Activated T-cell treated with anti-CD3 and anti-CD28 coated beads, Interleukin-2, amount 50 U/mL, for 72 hours (primary cell): ENCODE results near the gene OGFR. TPM values are rescaled to one million over a fixed set of nuclear protein-coding genes. Genes with fewer than 3 reads are reported as not detected.

Experiments
- ATAC-seq, 2 donors: fragments of 150-1000 bp; cut with Tn5 transposase; replicated peaks in 1 of 2; 2 replicates each; pipeline ENCODE4 v1.10.0; 2021; ENCODE audit warnings: moderate library complexity in 2 of 2, mild to moderate bottlenecking in 1 of 2
- DNase-seq, 2 donors: peaks; one replicate each; pipeline ENCODE4 v3.0.0; 2021 to 2022; ENCODE audit warnings: mixed read lengths in 1 of 2
- H3K27ac Mint-ChIP-seq: one replicate; pipeline ENCODE4 v1.8.0; 2022; ENCODE audit warnings: mild to moderate bottlenecking, moderate library complexity, mixed read lengths
- H3K27me3 Mint-ChIP-seq: one replicate; pipeline ENCODE4 v1.8.0; 2022; ENCODE audit warnings: low read depth, mixed read lengths
- H3K36me3 Mint-ChIP-seq, 2 donors: one replicate each; pipeline ENCODE4 v1.8.0; 2022; ENCODE audit warnings: mixed read lengths in 2 of 2, mild to moderate bottlenecking in 1 of 2; ENCODE audit not compliant: insufficient read depth in 2 of 2
- H3K4me1 Mint-ChIP-seq: one replicate; pipeline ENCODE4 v1.8.0; 2022; ENCODE audit warnings: low read depth, mixed read lengths
- H3K4me3 Mint-ChIP-seq, 2 donors: one replicate each; pipeline ENCODE4 v1.8.0; 2022; ENCODE audit warnings: mild to moderate bottlenecking in 2 of 2, mixed read lengths in 2 of 2, moderate library complexity in 2 of 2
- H3K9me3 Mint-ChIP-seq, 2 donors: one replicate each; pipeline ENCODE4 v1.8.0; 2022; ENCODE audit warnings: mixed read lengths in 2 of 2
- total RNA-seq, 2 donors: library from RNA; stranded (reverse); gene quantifications; one replicate each; pipeline ENCODE4 v1.2.3, GENCODE V29; 2022

OGFR gene
- total RNA-seq, 2 donors from 2014 or later: 42.9 to 44.9 TPM

DNA sequence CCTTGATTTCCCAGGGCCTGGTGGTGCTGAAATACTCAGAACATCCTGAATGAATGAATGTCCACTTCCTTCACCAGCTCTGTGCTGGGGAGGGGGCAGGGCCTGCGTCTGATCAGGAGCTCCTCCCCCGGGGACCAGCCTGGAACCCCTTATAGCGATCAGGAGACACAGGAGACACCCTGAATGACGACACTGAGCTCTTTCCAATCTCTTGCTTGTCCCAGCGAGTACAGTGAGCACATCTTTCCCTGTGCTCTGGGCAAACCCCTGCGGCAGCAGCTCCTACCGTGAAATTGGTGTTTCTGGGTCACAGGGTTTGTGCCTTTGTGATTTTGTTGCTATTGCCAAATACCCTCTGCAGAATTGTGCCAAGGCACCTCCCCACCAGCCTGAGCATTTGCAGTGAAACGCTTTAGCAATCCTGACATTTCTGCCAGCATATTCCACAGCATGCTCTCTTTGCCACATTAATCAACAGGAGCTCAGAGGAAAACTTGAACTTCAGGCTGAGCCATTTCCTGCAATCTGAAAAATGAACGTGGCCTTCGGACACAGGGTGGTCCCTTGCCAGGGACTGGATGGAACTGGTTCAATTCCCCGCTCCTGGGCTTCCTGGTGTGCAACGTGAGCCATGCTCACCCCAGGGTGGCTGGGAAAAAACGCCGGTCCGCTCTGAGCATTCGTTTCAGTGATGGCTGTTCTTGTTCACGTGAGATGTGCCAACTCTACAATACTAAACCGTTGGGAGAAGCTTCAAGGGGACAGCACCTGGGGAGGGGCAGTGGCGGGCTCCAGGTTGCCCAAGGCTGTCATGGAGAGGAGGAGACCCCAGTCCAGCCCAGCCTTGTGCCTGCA is 31.4 kb upstream of the OGFR start:
- DNase-seq: no peak
- Mint-ChIP-seq H3K36me3 (no peaks in the 10 kb centered on the region), H3K27me3 (no peaks in the 10 kb centered on the region), H3K9me3 (peaks cover 0 to 3% of the 10 kb centered on the region in 2 donors), H3K27ac (no peak overlapping the region), H3K4me1 (peaks cover 43% of the 10 kb centered on the region), H3K4me3 (no peak overlapping the region)
- ATAC-seq: no peak

DNA sequence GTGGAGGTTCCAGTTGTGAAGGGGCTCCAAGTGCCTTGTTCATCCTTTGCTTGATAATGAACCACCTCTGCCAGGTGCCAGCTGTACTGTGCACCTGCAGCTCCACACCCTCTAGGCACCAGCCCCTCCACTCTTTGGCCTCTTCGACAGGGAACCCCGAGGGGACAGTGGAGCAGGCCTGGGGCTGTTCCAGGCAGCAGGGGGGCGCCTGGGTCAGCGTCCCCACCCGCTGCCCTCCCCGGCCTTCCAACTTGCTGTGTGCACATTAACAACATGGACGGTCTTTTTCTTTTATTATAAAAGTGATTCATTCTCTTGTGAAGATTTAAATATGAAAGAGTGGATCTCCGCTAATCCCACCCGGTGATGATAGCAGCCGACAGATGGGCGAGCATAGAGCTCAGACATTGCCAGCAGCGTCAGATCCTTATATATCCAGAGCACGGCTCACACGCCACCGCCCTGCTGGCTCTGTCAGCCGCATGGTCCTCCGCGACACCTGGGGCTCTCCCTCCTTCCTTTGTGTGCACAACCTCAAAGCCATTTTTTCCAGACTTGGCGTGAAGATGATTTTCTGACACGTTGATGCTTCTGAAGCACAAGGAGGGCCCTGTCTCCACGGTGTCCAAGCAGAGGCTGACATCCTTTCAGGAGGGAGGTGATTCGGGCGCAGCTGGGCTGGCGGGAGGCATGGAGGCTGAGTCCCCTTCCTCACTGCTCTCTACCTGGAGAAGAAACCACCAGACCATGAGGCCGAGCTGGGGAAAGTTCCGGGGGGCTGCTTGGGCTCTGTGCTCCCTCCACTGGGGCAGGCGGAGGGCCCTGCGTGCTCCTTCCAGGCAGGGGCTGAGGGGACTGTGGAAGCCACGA is 30.6 kb upstream of the OGFR start:
- no peaks in the 10 kb centered on the region for H3K36me3 Mint-ChIP-seq
- no peak for ATAC-seq
- H3K4me1 Mint-ChIP-seq: peaks cover 43% of the 10 kb centered on the region
- DNase-seq: no peak
- peaks cover 0 to 3% of the 10 kb centered on the region in 2 donors for H3K9me3 Mint-ChIP-seq
- no peak overlapping the region for H3K27ac Mint-ChIP-seq
- H3K27me3 Mint-ChIP-seq: no peaks in the 10 kb centered on the region
- no peak overlapping the region for H3K4me3 Mint-ChIP-seq

DNA sequence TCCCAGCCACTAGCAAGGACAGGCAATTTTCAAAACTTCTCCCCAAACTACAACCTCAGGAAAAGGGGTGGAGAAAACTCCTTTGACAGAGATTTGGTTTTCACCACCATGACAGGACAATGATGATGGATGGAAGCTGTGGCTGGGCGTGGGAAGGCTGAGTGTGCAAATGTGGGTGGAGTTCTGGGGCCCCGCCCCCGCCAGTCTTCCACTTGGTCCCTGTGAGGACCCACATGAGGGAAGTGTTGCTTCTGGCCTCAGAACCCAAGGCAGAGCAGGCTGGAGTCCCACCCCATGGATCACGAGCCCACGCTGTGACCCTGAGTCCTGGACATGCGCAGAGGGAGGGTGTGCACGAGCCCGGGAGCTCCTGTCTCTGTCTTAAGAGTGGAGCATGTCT is 29.9 kb upstream of the OGFR start:
- Mint-ChIP-seq H3K4me3 (no peak overlapping the region), H3K27ac (no peak overlapping the region), H3K27me3 (no peaks in the 10 kb centered on the region), H3K4me1 (peaks cover 43% of the 10 kb centered on the region), H3K9me3 (peaks cover 0 to 3% of the 10 kb centered on the region in 2 donors), H3K36me3 (no peaks in the 10 kb centered on the region)
- DNase-seq (no peak), ATAC-seq (no peak)

DNA sequence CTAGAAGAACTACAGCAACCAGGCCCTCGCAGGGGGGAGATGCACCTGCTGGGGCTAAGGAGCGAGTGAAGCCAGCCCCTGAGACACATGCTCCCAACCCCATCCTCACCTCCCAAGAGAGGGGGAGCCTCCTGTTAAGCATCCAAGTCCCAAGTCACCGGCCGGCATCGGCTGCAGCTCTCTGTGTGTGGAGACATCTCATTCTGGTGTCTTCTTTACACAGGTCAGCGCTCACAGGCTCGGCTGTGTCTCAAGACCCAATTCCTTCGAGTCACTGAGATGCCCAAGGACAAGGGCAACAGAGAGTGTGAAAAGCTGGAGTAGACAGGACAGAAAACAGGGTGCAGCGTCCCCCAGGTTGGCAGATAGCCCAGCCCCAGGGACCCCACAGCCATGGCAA is 29.4 kb upstream of the OGFR start:
- H3K36me3 Mint-ChIP-seq: no peaks in the 10 kb centered on the region

DNA sequence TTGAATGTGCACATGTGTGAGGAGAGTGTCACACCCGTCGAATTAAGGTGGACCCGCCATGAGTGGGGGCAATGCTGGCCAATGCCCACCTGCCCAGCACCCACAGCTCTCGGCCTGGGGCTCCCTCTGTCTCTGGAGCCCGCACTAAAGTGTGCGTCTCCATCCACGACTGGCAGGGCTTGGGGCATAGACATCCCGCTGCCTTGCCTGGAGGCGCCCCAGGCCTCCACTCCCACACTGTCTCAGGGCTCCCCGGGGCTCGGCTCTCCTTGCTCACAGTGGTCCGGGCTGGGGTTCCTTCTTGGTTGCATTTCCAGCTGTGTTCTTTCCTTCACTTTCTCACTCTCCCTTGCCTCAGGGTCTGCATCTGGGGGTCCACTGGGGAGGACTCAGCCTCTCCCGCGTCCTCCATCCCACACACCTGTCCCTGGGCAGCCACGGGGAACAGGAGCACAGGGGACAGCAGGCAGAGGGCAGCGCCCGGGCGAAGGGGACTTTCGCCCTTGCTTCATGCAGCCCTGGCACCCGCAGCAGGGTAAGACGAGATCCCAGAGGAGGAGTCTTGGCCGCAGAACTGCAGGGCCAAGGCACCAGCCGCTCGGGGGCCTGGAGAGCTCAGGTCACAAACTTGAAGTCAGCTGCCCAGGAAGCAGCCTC is 28.5 kb upstream of the OGFR start:
- peak overlapping the region; percentile 77 for H3K27ac Mint-ChIP-seq
- no peak for DNase-seq
- no peak for ATAC-seq
- H3K4me1 Mint-ChIP-seq: peaks cover 43% of the 10 kb centered on the region
- no peaks in the 10 kb centered on the region for H3K27me3 Mint-ChIP-seq
- H3K36me3 Mint-ChIP-seq: no peaks in the 10 kb centered on the region
- peaks cover 0 to 3% of the 10 kb centered on the region in 2 donors for H3K9me3 Mint-ChIP-seq
- peak overlapping the region; percentile 56 to 79 for H3K4me3 Mint-ChIP-seq

More for the DNA sequence above, 29.4 kb upstream of the OGFR start:
- Mint-ChIP-seq H3K4me1 (peaks cover 43% of the 10 kb centered on the region), H3K27ac (no peak overlapping the region), H3K9me3 (peaks cover 0 to 3% of the 10 kb centered on the region in 2 donors), H3K4me3 (no peak overlapping the region), H3K27me3 (no peaks in the 10 kb centered on the region)
- DNase-seq (no peak), ATAC-seq (no peak)

DNA sequence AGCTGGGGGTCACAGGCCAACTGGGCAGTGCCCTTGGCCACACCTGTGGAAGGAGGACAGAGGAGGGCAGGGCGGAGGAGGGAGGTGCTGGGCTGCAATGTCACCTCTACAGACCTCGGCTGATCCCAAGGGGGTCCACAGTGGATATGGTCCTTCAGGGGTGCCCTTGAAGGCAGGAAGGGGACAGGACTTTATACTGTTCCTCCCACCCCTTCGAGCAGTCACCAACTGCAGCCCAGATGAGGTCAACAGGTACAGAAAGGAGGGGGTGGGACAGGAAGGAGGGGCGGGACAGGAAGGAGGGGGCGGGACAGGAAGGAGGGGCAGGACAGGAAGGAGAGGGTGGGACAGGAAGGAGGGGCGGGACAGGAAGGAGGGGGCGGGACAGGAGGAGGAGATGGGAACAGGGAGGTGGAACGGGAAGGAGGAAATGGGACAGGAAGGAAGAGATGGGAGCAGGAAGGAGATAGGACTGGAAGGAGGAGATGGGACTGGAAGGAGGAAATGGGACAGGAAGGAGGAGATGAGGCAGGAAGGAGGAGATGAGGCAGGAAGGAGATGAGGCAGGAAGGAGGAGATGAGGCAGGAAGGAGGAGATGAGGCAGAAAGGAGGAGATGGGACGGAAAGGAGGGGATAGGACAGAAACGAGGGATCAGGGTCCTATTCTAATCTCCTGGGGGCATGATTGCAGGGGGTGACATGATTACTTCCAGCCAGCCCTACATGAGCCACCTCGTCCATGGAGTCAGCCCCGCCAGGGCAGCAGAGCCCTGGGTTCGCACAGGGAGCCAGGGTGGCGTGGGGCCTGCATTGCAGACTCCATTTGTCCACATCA is 27.7 kb upstream of the OGFR start:
- DNase-seq (peak; percentile 59 to 60), ATAC-seq (peak; percentile 89 to 92)
- Mint-ChIP-seq H3K4me3 (peak overlapping the region; percentile 56 to 79), H3K27me3 (no peaks in the 10 kb centered on the region), H3K36me3 (no peaks in the 10 kb centered on the region), H3K4me1 (peaks cover 43% of the 10 kb centered on the region), H3K9me3 (peaks cover 0 to 3% of the 10 kb centered on the region in 2 donors), H3K27ac (peak overlapping the region; percentile 92)

DNA sequence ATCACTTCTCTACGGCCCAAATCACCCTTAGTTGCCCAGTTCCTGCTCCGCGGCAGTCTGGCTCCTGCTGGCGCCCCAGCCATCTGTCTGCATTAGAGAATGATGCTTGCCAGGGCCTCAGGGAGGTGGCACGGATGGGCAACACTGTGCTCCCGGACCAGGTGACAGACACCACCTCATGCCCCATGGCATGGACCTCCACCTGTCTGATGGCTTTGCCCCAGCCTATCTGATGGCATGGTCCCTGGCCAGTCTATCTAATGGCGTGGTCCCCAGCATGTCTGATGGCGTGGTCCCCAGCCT is 27.2 kb upstream of the OGFR start:
- H3K4me3 Mint-ChIP-seq: peak overlapping the region; percentile 56 to 79
- DNase-seq: no peak

DNA sequence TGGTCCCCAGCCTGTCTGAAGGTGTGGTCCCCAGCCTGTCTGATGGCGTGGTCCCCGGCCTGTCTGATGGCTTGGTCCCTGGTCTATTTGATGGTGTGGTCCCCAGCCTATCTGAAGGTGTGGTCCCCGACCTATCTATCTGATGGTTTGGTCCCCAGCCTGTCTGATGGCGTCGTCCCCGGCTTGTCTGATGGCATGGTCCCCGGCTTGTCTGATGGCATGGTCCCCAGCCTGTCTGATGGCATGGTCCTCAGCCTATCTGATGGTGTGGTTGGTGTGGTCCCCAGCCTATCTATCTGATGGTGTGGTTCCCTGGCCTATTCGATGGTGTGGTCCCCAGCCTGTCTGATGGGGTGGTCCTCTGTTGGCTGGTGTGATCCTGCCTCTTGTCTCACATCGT is 26.6 kb upstream of the OGFR start:
- ATAC-seq (no peak), DNase-seq (no peak)
- H3K9me3 Mint-ChIP-seq: peaks cover 0 to 3% of the 10 kb centered on the region in 2 donors
- no peaks in the 10 kb centered on the region for H3K27me3 Mint-ChIP-seq
- no peak overlapping the region for H3K4me3 Mint-ChIP-seq
- no peak overlapping the region for H3K27ac Mint-ChIP-seq
- H3K4me1 Mint-ChIP-seq: peaks cover 45% of the 10 kb centered on the region
- no peaks in the 10 kb centered on the region for H3K36me3 Mint-ChIP-seq

More for the DNA sequence above, 27.2 kb upstream of the OGFR start:
- no peaks in the 10 kb centered on the region for H3K27me3 Mint-ChIP-seq
- H3K36me3 Mint-ChIP-seq: no peaks in the 10 kb centered on the region
- H3K27ac Mint-ChIP-seq: no peak overlapping the region
- peaks cover 0 to 3% of the 10 kb centered on the region in 2 donors for H3K9me3 Mint-ChIP-seq
- peaks cover 45% of the 10 kb centered on the region for H3K4me1 Mint-ChIP-seq
- no peak for ATAC-seq

DNA sequence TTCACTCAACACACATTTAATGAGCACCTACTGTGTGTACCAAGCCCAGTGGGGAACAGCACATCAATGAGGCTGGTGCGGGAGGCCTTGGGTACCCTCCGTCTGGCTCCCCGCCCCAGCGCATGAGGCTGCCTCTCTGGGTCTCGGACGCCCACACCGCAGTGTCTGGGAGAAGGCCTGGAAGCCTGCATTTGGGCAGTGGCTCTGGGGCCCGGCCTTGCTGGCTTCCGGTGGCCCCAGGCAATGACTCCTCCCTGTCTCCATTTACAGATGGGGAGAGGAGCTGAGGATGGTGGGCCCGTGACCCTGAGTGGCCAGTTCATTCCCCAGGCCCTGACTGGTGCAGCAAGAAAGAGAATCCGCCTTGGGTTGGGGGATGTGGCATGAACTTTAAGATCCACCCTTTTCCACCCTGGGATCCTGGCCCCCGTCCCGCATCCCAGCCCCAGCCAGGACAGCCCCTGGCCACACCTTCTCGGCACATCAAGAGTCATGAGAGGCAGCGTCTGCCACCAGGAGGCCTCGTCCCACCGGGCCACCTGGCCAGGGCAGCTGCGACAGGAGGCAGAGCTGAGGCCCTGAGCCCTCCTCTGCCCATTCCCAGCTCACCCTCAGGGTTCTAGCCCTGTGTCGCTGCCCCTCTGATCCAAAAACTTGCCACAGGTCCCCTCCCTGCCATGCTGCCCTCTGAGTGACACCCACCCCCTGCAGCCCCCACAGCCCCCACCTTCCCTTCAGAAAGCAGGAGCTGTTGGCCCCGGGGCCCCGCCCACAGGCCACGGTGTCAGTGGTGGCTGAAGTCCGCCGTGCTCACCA is 25.8 kb upstream of the OGFR start:
- DNase-seq: no peak
- no peaks in the 10 kb centered on the region for H3K27me3 Mint-ChIP-seq
- no peak overlapping the region for H3K4me3 Mint-ChIP-seq
- H3K4me1 Mint-ChIP-seq: peaks cover 41% of the 10 kb centered on the region
- peaks cover 0 to 3% of the 10 kb centered on the region in 2 donors for H3K9me3 Mint-ChIP-seq
- H3K27ac Mint-ChIP-seq: no peak overlapping the region
- H3K36me3 Mint-ChIP-seq: no peaks in the 10 kb centered on the region
- ATAC-seq: no peak

DNA sequence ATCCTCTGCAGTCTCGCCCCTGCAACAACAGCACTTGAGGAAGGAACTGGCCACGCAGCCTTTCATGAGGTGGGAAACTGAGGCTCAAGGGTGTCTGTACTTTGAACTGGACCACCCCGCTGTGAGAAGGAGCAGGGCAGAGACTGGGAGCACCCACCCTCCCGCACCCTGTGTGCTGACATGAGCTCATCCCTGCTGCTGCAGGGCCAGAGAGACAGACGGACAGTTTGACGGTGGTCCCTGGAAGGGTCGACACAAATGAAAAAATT is 25.3 kb upstream of the OGFR start:
- DNase-seq (no peak), ATAC-seq (no peak)
- Mint-ChIP-seq H3K4me3 (no peak overlapping the region), H3K27ac (no peak overlapping the region), H3K4me1 (peaks cover 37% of the 10 kb centered on the region), H3K27me3 (no peaks in the 10 kb centered on the region), H3K9me3 (peaks cover 0 to 3% of the 10 kb centered on the region in 2 donors), H3K36me3 (no peaks in the 10 kb centered on the region)

DNA sequence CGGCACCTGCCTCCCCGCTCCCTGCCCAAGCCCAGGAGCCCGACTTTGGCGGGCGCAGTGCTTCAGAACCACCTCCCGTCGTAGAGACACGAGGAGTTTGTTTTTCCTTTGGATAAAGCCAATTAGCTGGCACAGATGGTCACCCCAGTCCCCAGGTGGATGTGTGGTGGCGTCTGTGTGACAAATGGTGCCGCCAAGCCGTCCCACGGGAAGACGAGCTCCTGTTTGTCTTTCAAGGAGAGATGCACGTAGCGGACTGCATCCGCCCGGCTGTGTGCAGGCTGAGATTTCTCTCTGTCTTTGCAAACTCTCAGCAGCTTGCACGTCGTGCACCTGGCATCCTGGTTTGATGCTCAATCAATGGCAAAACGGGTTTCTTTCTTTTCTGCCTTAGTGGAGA is 24.4 kb upstream of the OGFR start:
- peaks cover 0 to 3% of the 10 kb centered on the region in 2 donors for H3K9me3 Mint-ChIP-seq
- no peaks in the 10 kb centered on the region for H3K36me3 Mint-ChIP-seq
- no peak for DNase-seq
- H3K27me3 Mint-ChIP-seq: no peaks in the 10 kb centered on the region
- H3K27ac Mint-ChIP-seq: no peak overlapping the region
- peaks cover 28% of the 10 kb centered on the region for H3K4me1 Mint-ChIP-seq
- ATAC-seq: no peak
- no peak overlapping the region for H3K4me3 Mint-ChIP-seq

DNA sequence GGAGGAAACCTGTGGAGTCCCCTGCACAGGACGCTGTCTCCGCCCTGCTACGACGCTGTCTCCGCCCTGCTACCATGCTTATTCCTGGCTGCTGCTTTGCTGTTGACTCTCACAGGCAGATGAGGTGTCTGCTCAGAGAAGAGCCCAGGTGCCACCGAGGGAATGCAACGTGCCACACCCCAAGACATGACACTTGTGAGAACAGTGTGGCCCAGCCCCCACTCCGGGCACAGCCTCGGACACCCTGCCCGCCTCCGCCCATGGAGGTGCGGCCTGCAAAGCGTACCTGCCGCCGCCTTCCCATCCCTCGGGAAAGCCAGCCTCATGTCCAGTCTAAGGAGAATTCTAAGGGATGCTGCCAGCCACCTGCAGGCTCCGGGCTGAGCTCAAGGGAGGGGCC is 23.9 kb upstream of the OGFR start:
- Mint-ChIP-seq H3K27me3 (no peaks in the 10 kb centered on the region), H3K4me3 (no peak overlapping the region), H3K4me1 (peaks cover 23% of the 10 kb centered on the region), H3K36me3 (no peaks in the 10 kb centered on the region), H3K9me3 (peaks cover 0 to 3% of the 10 kb centered on the region in 2 donors), H3K27ac (no peak overlapping the region)
- ATAC-seq (no peak), DNase-seq (no peak)
